Measurements from ENCODE around the gene CAPZB.

- TF ChIP-seq EZH2 (IDR thresholded peaks at IDR 0.05; ENCODE audit: borderline replicate concordance, low read length) (no peak), CTCF (IDR thresholded peaks at IDR 0.05; ENCODE audit: low read length) (no peak)
Measured at GRCh38 chr1:19443326-19443725, 42.0 kb downstream of the CAPZB start.

Measured in OCI-LY1 (cell line).